Astrocyte (in vitro differentiated cells and primary cell): ENCODE data around the gene DNAH2. TPM values are rescaled to one million over a fixed set of nuclear protein-coding genes. Genes with fewer than 3 reads are reported as not detected.

Experiments used
- DNase-seq: peaks from one replicate; pipeline ENCODE4 v3.0.0-alpha.2; 2010; ENCODE audit warnings: low read depth
- FAIRE-seq: peaks from 2 replicates; lab custom pipeline; 2011; peaks lifted over from hg19 to GRCh38; lab: Jason Lieb, UNC
- H2AFZ ChIP-seq: 2 replicates; pipeline ENCODE4 v1.6.0; 2012; ENCODE audit warnings: low read depth, low read length, inconsistent platforms
- H3K27ac ChIP-seq: 2 replicates; pipeline ENCODE4 v1.5.1; 2011; ENCODE audit warnings: low read depth, low read length, inconsistent platforms
- H3K27me3 ChIP-seq: 2 replicates; pipeline ENCODE4 v1.6.0; 2011; ENCODE audit warnings: low read length, inconsistent platforms; ENCODE audit not compliant: insufficient read depth
- H3K36me3 ChIP-seq: 2 replicates; pipeline ENCODE4 v1.5.1; 2011; ENCODE audit warnings: low read length, inconsistent platforms; ENCODE audit not compliant: insufficient read depth
- H3K4me1 ChIP-seq: 2 replicates; pipeline ENCODE4 v1.5.1; 2011; ENCODE audit warnings: low read length, inconsistent platforms; ENCODE audit not compliant: insufficient read depth
- H3K4me2 ChIP-seq: 2 replicates; pipeline ENCODE4 v1.6.0; 2012; ENCODE audit warnings: low read length, inconsistent platforms
- H3K4me3 ChIP-seq: 2 replicates; pipeline ENCODE4 v1.5.1; 2011; ENCODE audit warnings: low read depth, mild to moderate bottlenecking, low read length, inconsistent platforms; ENCODE audit not compliant: insufficient read depth
- H3K79me2 ChIP-seq: 2 replicates; pipeline ENCODE4 v1.6.0; 2012; ENCODE audit warnings: mild to moderate bottlenecking, low read length, inconsistent platforms; ENCODE audit not compliant: insufficient read depth
- H3K9ac ChIP-seq: 2 replicates; pipeline ENCODE4 v1.6.0; 2012; ENCODE audit warnings: mild to moderate bottlenecking, low read length, inconsistent platforms
- H3K9me3 ChIP-seq: 2 replicates; pipeline ENCODE4 v1.5.1; 2012; ENCODE audit warnings: low read depth, mild to moderate bottlenecking, low read length, inconsistent platforms; ENCODE audit not compliant: insufficient read depth
- H4K20me1 ChIP-seq: 2 replicates; pipeline ENCODE4 v1.6.0; 2012; ENCODE audit warnings: low read length, inconsistent platforms; ENCODE audit not compliant: insufficient read depth
- H3K27ac Mint-ChIP-seq: one replicate; pipeline ENCODE4 v1.8.0; 2021; ENCODE audit warnings: mild to moderate bottlenecking, mixed read lengths; ENCODE audit not compliant: unreplicated experiment
- H3K27me3 Mint-ChIP-seq: one replicate; pipeline ENCODE4 v1.8.0; 2021; ENCODE audit warnings: low read depth, mixed read lengths; ENCODE audit not compliant: unreplicated experiment
- H3K36me3 Mint-ChIP-seq: one replicate; pipeline ENCODE4 v1.8.0; 2021; ENCODE audit warnings: low read depth, mixed read lengths; ENCODE audit not compliant: unreplicated experiment
- H3K4me1 Mint-ChIP-seq: one replicate; pipeline ENCODE4 v1.8.0; 2021; ENCODE audit warnings: low read depth, mixed read lengths; ENCODE audit not compliant: unreplicated experiment
- H3K4me3 Mint-ChIP-seq: one replicate; pipeline ENCODE4 v1.8.0; 2021; ENCODE audit warnings: mild to moderate bottlenecking, moderate library complexity, mixed read lengths; ENCODE audit not compliant: unreplicated experiment
- H3K9me3 Mint-ChIP-seq: one replicate; pipeline ENCODE4 v1.8.0; 2021; ENCODE audit warnings: mild to moderate bottlenecking, mixed read lengths; ENCODE audit not compliant: unreplicated experiment
- EZH2 ChIP-seq: IDR thresholded peaks from 2 replicates; pipeline ENCODE4 v1.6.1; 2012; ENCODE audit warnings: mild to moderate bottlenecking, low read length, inconsistent platforms; ENCODE audit not compliant: insufficient read depth
- total RNA-seq: library from RNA; stranded (reverse); gene quantifications from 2 replicates; pipeline ENCODE4 v1.2.1, GENCODE V29; 2021
- TF ChIP-seq, protein P1 (sequence below): IDR thresholded peaks from 2 replicates; pipeline ENCODE4 v1.5.1; 2011; ENCODE audit warnings: low read depth, mild to moderate bottlenecking, inconsistent platforms, low read length, moderate library complexity; ENCODE audit not compliant: insufficient read depth

The DNAH2 gene
- total RNA-seq, 1 donor from 2014 or later, result 0.11 TPM

DNA sequence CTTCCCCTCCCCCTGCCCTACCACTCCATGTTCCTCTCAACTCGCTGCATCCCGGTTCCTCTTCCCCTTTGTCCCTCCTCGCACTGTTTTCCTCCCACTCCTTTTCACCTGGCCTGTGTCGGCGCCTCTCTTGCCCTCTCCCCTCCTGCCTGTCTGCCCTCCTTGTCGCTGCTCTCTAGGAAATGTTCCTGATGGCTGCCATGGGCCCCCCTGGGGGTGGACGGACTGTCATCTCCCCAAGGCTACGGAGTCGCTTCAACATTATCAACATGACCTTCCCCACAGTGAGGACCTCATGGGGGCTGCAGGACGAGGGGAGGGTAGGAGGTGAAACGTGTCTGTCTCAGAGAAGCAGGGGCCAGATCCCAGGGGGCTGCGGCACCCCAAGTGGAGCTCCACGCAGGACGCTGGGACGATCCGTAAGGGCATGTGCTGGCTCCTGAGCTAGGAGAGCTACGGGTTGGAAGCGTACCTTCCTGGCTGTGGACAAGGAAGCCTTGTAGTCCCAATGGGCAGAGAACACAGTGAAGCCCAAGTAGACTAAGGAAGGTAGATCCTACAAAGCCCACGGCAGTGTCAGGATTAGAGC is 76.6 kb downstream of the DNAH2 start:
- peak overlapping the region; percentile 26 for H2AFZ ChIP-seq

DNA sequence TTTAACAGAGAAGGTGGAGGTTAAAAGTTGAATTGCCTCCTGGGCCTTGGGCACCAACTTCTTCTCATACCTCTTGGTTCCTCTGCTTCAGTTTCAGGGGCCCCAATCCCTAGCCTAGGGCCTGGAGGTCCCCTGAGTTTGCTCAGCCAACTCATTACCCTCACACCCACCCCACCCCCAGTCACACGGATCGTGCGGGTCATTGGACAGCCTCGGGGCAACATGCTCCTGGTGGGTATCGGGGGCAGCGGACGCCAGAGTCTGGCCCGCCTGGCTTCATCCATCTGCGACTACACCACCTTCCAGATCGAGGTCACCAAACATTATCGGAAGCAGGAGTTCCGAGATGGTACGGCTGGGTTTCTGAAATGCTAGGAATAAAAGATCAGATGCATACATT is 80.4 kb downstream of the DNAH2 start:
- Mint-ChIP-seq H3K36me3 (no peaks in the 10 kb centered on the region), H3K27me3 (peaks cover 30% of the 10 kb centered on the region), H3K4me1 (no peaks in the 10 kb centered on the region), H3K27ac (no peak overlapping the region), H3K9me3 (peaks cover 7% of the 10 kb centered on the region), H3K4me3 (no peak overlapping the region)
- FAIRE-seq (no peak), DNase-seq (no peak)
- no peaks in the 10 kb centered on the region for H3K36me3 ChIP-seq
- no peaks in the 10 kb centered on the region for H3K27me3 ChIP-seq
- no peak overlapping the region for H3K4me3 ChIP-seq
- H3K79me2 ChIP-seq, result no peaks in the 10 kb centered on the region
- H3K27ac ChIP-seq, result no peak overlapping the region
- H4K20me1 ChIP-seq, result no peaks in the 10 kb centered on the region
- no peak overlapping the region for H3K9ac ChIP-seq
- H3K4me2 ChIP-seq, result no peak overlapping the region
- H3K4me1 ChIP-seq, result no peaks in the 10 kb centered on the region
- no peaks in the 10 kb centered on the region for H3K9me3 ChIP-seq
- H2AFZ ChIP-seq, result no peak overlapping the region
- TF ChIP-seq, protein P1, sequence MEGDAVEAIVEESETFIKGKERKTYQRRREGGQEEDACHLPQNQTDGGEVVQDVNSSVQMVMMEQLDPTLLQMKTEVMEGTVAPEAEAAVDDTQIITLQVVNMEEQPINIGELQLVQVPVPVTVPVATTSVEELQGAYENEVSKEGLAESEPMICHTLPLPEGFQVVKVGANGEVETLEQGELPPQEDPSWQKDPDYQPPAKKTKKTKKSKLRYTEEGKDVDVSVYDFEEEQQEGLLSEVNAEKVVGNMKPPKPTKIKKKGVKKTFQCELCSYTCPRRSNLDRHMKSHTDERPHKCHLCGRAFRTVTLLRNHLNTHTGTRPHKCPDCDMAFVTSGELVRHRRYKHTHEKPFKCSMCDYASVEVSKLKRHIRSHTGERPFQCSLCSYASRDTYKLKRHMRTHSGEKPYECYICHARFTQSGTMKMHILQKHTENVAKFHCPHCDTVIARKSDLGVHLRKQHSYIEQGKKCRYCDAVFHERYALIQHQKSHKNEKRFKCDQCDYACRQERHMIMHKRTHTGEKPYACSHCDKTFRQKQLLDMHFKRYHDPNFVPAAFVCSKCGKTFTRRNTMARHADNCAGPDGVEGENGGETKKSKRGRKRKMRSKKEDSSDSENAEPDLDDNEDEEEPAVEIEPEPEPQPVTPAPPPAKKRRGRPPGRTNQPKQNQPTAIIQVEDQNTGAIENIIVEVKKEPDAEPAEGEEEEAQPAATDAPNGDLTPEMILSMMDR, result no peak
- no peak for TF ChIP-seq EZH2

More for the DNA sequence above, 76.6 kb downstream of the DNAH2 start:
- no peak overlapping the region for H3K9ac ChIP-seq
- no peak overlapping the region for H3K4me3 Mint-ChIP-seq
- H3K9me3 Mint-ChIP-seq, result peaks cover 4% of the 10 kb centered on the region
- no peaks in the 10 kb centered on the region for H3K36me3 ChIP-seq
- no peak for TF ChIP-seq EZH2
- TF ChIP-seq, protein P1, result no peak
- no peaks in the 10 kb centered on the region for H3K27me3 ChIP-seq
- no peaks in the 10 kb centered on the region for H4K20me1 ChIP-seq
- H3K27me3 Mint-ChIP-seq, result peaks cover 30% of the 10 kb centered on the region
- no peaks in the 10 kb centered on the region for H3K4me1 ChIP-seq
- no peak overlapping the region for H3K27ac ChIP-seq
- H3K79me2 ChIP-seq, result no peaks in the 10 kb centered on the region
- H3K9me3 ChIP-seq, result no peaks in the 10 kb centered on the region
- no peak overlapping the region for H3K4me2 ChIP-seq
- DNase-seq, result no peak
- no peak overlapping the region for H3K4me3 ChIP-seq
- H3K27ac Mint-ChIP-seq, result no peak overlapping the region
- H3K4me1 Mint-ChIP-seq, result no peaks in the 10 kb centered on the region
- no peak for FAIRE-seq
- H3K36me3 Mint-ChIP-seq, result peaks cover 2% of the 10 kb centered on the region

DNA sequence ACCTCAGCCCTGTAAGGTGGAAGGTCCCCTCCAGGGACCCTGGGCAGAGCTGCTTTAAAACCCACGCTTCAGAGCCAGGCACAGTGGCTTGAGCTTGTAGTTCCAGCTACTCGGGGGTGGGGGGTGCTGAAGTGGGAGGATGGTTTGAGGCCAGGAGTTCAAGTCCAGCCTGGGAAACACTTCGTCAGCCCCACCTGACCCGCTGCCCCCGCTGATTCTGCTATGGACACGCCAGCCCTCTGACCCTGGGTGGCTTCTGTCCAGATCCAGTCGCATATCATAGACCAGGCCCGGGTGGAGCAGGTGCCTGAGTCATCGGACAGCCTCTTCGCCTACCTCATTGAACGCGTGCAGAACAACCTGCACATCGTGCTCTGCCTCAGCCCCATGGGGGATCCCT is 81.3 kb downstream of the DNAH2 start:
- Histone ChIP-seq H3K36me3 (no peaks in the 10 kb centered on the region), H3K79me2 (no peaks in the 10 kb centered on the region), H3K4me1 (no peaks in the 10 kb centered on the region), H3K27me3 (no peaks in the 10 kb centered on the region), H3K9ac (no peak overlapping the region), H3K4me2 (no peak overlapping the region), H3K4me3 (no peak overlapping the region), H4K20me1 (no peaks in the 10 kb centered on the region), H3K9me3 (no peaks in the 10 kb centered on the region), H3K27ac (no peak overlapping the region), H2AFZ (no peak overlapping the region)
- peaks cover 29% of the 10 kb centered on the region for H3K27me3 Mint-ChIP-seq
- TF ChIP-seq EZH2, result no peak
- TF ChIP-seq, protein P1, result no peak
- no peak overlapping the region for H3K27ac Mint-ChIP-seq
- H3K36me3 Mint-ChIP-seq, result no peaks in the 10 kb centered on the region
- H3K4me3 Mint-ChIP-seq, result no peak overlapping the region
- peaks cover 7% of the 10 kb centered on the region for H3K9me3 Mint-ChIP-seq
- no peak for FAIRE-seq
- DNase-seq, result no peak
- no peaks in the 10 kb centered on the region for H3K4me1 Mint-ChIP-seq
